ENCODE data around the gene PALMD.

DNA sequence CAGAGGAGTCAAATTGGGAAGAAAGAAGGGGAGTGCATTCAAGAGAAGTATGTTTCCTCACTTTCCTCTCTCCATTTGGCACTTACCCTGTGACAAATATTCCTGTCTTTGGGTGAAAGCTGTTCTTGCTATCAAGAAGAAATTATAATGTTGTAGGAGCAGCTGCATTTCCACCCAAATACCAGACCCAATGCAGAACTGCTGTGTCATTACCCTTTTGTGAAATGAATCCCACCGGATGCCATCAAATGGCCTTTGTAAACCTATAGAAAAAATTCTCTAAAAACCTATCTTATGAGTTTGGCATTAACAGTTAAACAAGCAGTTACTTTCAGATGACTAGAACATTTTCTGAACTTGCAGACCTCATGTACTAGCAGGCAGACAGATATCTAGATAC, 16.7 kb upstream of the PALMD start:
- TF ChIP-seq POLR2A (IDR thresholded peaks at IDR 0.05) = no peak
- TF ChIP-seq, protein P1, sequence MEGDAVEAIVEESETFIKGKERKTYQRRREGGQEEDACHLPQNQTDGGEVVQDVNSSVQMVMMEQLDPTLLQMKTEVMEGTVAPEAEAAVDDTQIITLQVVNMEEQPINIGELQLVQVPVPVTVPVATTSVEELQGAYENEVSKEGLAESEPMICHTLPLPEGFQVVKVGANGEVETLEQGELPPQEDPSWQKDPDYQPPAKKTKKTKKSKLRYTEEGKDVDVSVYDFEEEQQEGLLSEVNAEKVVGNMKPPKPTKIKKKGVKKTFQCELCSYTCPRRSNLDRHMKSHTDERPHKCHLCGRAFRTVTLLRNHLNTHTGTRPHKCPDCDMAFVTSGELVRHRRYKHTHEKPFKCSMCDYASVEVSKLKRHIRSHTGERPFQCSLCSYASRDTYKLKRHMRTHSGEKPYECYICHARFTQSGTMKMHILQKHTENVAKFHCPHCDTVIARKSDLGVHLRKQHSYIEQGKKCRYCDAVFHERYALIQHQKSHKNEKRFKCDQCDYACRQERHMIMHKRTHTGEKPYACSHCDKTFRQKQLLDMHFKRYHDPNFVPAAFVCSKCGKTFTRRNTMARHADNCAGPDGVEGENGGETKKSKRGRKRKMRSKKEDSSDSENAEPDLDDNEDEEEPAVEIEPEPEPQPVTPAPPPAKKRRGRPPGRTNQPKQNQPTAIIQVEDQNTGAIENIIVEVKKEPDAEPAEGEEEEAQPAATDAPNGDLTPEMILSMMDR (IDR thresholded peaks at IDR 0.05) = no peak
